Vagina (tissue), 2 donors: ENCODE results near the gene TOR2A. TPM values are rescaled to one million over a fixed set of nuclear protein-coding genes. Genes with fewer than 3 reads are reported as not detected.

Experiments used
- DNase-seq, 2 donors: peaks; one replicate each; pipeline ENCODE4 v3.0.0-alpha.2; 2017; ENCODE audit errors: extremely low spot score in 2 of 2
- H3K27ac ChIP-seq: fragments of 200-600 bp; sonication (generic); one replicate; pipeline ENCODE4 v1.5.1; 2019
- H3K27me3 ChIP-seq: fragments of 200-600 bp; sonication (generic); one replicate; pipeline ENCODE4 v1.5.1; 2019
- H3K36me3 ChIP-seq, 2 donors: fragments of 200-600 bp; sonication (generic); one replicate each; pipeline ENCODE4 v1.5.1; 2017 to 2019
- H3K4me1 ChIP-seq: fragments of 200-600 bp; sonication (generic); one replicate; pipeline ENCODE4 v1.5.1; 2019
- H3K4me3 ChIP-seq, 2 donors: fragments of 200-600 bp; sonication (generic); 1 replicate in 1 of 2; 2 replicates in 1 of 2; pipeline ENCODE4 v1.5.1; 2016 to 2019
- H3K9me3 ChIP-seq: fragments of 200-600 bp; sonication (generic); one replicate; pipeline ENCODE4 v1.5.1; 2019
- CTCF ChIP-seq, 3 experiments: fragments of 450-650 bp in 2 of 3; fragments of 200-600 bp in 1 of 3; sonication (generic) in 1 of 3; IDR thresholded peaks; one replicate each; pipeline ENCODE4 v1.5.1; 2017 to 2019; ENCODE audit warnings: antibody characterized with exemption in 3 of 3, mild to moderate bottlenecking in 2 of 3, moderate library complexity in 2 of 3
- POLR2A ChIP-seq, 2 donors: fragments of 450-650 bp; IDR thresholded peaks; one replicate each; pipeline ENCODE4 v1.6.1; 2017; ENCODE audit warnings: antibody characterized with exemption in 2 of 2, mild to moderate bottlenecking in 2 of 2, moderate library complexity in 2 of 2
- POLR2AphosphoS5 ChIP-seq, 2 donors: sonication (generic); formaldehyde crosslinking; IDR thresholded peaks; one replicate each; pipeline ENCODE4 v1.9.0; 2017; ENCODE audit warnings: antibody characterized with exemption in 2 of 2, mild to moderate bottlenecking in 2 of 2, low read depth in 1 of 2; ENCODE audit not compliant: insufficient read depth in 1 of 2
- intact Hi-C: fragments of 100-400 bp; cut with DNase I; formaldehyde crosslinking; loops from one replicate; pipeline ENCODE4 v1.15.1; 2023
- total RNA-seq: library from RNA; depleted of rRNA; stranded (reverse); fragments of >200 nt; gene quantifications from one replicate; pipeline ENCODE4 v1.2.3, GENCODE V29; 2016

Gene TOR2A
- total RNA-seq, 1 donor from 2014 or later: 12.3 TPM

- Histone ChIP-seq H3K27me3 (no peaks in the 10 kb centered on the region), H3K4me1 (no peaks in the 10 kb centered on the region), H3K9me3 (no peaks in the 10 kb centered on the region), H3K27ac (no peak overlapping the region), H3K36me3 (peaks cover 0 to 12% of the 10 kb centered on the region in 2 donors), H3K4me3 (no peak overlapping the region)
- TF ChIP-seq POLR2AphosphoS5 (IDR thresholded peaks at IDR 0.05; ENCODE audit: insufficient read depth in 1 of 2, low read depth in 1 of 2): no peak
- no peak for TF ChIP-seq POLR2A (IDR thresholded peaks at IDR 0.05)
- TF ChIP-seq CTCF (IDR thresholded peaks at IDR 0.05): no peak
- no peak for DNase-seq
- intact Hi-C loops: no loop called here
Observed at GRCh38 chr9:127693143-127693542, 42.0 kb downstream of the TOR2A start.

- Histone ChIP-seq H3K4me3 (no peak overlapping the region), H3K27me3 (no peaks in the 10 kb centered on the region), H3K36me3 (peaks cover 0 to 15% of the 10 kb centered on the region in 2 donors), H3K27ac (no peak overlapping the region), H3K9me3 (no peaks in the 10 kb centered on the region), H3K4me1 (no peaks in the 10 kb centered on the region)
- DNase-seq: no peak
- intact Hi-C loops: no loop called here
- TF ChIP-seq POLR2AphosphoS5 (IDR thresholded peaks at IDR 0.05; ENCODE audit: insufficient read depth in 1 of 2, low read depth in 1 of 2) (no peak), POLR2A (IDR thresholded peaks at IDR 0.05) (no peak), CTCF (IDR thresholded peaks at IDR 0.05) (no peak)
Observed at GRCh38 chr9:127692071-127692470, 43.0 kb downstream of the TOR2A start.

- no peak for TF ChIP-seq POLR2AphosphoS5 (IDR thresholded peaks at IDR 0.05; ENCODE audit: insufficient read depth in 1 of 2, low read depth in 1 of 2)
- TF ChIP-seq CTCF (IDR thresholded peaks at IDR 0.05): no peak
- no peak for TF ChIP-seq POLR2A (IDR thresholded peaks at IDR 0.05)
- no peak overlapping the region for H3K27ac ChIP-seq
- no peak for DNase-seq
- H3K9me3 ChIP-seq: no peaks in the 10 kb centered on the region
- H3K4me3 ChIP-seq: no peak overlapping the region
- H3K36me3 ChIP-seq: peaks cover 0 to 24% of the 10 kb centered on the region in 2 donors
- intact Hi-C loops: no loop called here
- no peaks in the 10 kb centered on the region for H3K27me3 ChIP-seq
- H3K4me1 ChIP-seq: no peaks in the 10 kb centered on the region
Observed at GRCh38 chr9:127690735-127691134, 44.4 kb downstream of the TOR2A start.

- Histone ChIP-seq H3K9me3 (no peaks in the 10 kb centered on the region), H3K27ac (no peak overlapping the region), H3K27me3 (no peaks in the 10 kb centered on the region), H3K4me1 (no peaks in the 10 kb centered on the region), H3K36me3 (peaks cover 0 to 24% of the 10 kb centered on the region in 2 donors), H3K4me3 (no peak overlapping the region)
- intact Hi-C loops: no loop called here
- no peak for DNase-seq
- TF ChIP-seq CTCF (IDR thresholded peaks at IDR 0.05) (no peak), POLR2AphosphoS5 (IDR thresholded peaks at IDR 0.05; ENCODE audit: insufficient read depth in 1 of 2, low read depth in 1 of 2) (no peak), POLR2A (IDR thresholded peaks at IDR 0.05) (no peak)
Observed at GRCh38 chr9:127689329-127690000, 45.6 kb downstream of the TOR2A start.
